Dendritic cell treated with granulocyte-macrophage colony-stimulating factor and Interleukin-4, amounts not matched to agents 40 ng/mL and 50 ng/mL, for 4 days (primary cell): ENCODE results near the gene OPRL1.

Experiments
- H3K27ac Mint-ChIP-seq: one replicate; pipeline ENCODE4 v1.8.0; 2022; ENCODE audit warnings: mild to moderate bottlenecking, mixed read lengths
- H3K27me3 Mint-ChIP-seq: one replicate; pipeline ENCODE4 v1.8.0; 2022; ENCODE audit warnings: mild to moderate bottlenecking, mixed read lengths
- H3K36me3 Mint-ChIP-seq: one replicate; pipeline ENCODE4 v1.8.0; 2022; ENCODE audit warnings: low read depth, mixed read lengths
- H3K4me1 Mint-ChIP-seq: one replicate; pipeline ENCODE4 v1.8.0; 2022; ENCODE audit warnings: low read depth, mixed read lengths
- H3K4me3 Mint-ChIP-seq: one replicate; pipeline ENCODE4 v1.8.0; 2022; ENCODE audit warnings: mild to moderate bottlenecking, moderate library complexity, mixed read lengths
- H3K9me3 Mint-ChIP-seq: one replicate; pipeline ENCODE4 v1.8.0; 2022; ENCODE audit warnings: mixed read lengths
- intact Hi-C: fragments of 100-400 bp; cut with micrococcal nuclease; formaldehyde crosslinking; loops from one replicate; pipeline ENCODE4 v1.15.0; 2022

Gene OPRL1

DNA sequence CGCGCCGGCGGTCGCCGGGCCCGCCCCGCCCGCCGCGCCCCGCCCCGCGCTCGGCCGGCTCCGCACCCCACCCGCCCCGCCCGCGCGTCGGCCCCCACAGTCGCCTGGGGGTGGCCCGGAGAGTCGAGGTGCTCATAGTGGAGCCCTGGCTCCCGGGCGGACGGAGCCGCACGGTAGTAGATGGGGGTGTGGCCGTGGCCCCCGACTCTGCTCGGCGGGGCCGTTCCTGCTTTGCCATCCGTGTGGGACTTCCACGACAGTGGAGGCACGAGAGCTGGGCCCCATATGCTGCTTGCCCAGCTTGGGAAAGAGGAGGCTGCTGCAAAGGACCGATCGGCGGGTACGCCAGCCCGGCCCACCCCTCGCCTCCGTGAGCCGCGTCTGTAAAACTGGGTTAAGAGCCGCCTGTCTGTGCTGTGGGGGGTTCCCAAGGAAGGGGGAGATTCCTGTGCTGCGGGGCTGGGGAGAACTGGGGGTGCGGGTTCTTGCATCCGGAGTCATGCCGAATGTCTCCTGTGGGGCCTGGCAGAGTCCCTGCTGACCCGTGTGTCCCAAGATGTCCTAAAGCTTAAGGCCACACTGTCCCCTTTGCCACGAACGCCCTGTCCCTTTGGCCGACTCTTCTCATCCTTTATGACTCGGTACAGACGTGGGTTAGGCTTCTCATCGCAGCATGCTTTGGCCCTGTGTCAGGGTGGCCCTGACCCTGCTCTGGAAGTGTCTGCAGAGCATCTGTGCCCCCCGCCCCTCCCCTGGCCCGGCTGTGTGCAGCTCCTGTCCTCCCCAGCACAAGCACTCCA is at the start of gene OPRL1:
Gene OPRL1 (plus strand): TSS at position 70 of the 800 bp plus-strand sequence. CDS start 12,639 bp downstream, outside the sequence.
- peaks cover 50% of the 10 kb centered on the region for H3K36me3 Mint-ChIP-seq
- peak within 1 kb of the TSS; percentile 92 for H3K27ac Mint-ChIP-seq
- intact Hi-C loops: no loop called here
- H3K4me3 Mint-ChIP-seq: peak within 1 kb of the TSS; percentile 98
- peaks cover 70% of the 10 kb centered on the region for H3K4me1 Mint-ChIP-seq
- H3K27me3 Mint-ChIP-seq: peaks cover 11% of the 10 kb centered on the region
- no peaks in the 10 kb centered on the region for H3K9me3 Mint-ChIP-seq

DNA sequence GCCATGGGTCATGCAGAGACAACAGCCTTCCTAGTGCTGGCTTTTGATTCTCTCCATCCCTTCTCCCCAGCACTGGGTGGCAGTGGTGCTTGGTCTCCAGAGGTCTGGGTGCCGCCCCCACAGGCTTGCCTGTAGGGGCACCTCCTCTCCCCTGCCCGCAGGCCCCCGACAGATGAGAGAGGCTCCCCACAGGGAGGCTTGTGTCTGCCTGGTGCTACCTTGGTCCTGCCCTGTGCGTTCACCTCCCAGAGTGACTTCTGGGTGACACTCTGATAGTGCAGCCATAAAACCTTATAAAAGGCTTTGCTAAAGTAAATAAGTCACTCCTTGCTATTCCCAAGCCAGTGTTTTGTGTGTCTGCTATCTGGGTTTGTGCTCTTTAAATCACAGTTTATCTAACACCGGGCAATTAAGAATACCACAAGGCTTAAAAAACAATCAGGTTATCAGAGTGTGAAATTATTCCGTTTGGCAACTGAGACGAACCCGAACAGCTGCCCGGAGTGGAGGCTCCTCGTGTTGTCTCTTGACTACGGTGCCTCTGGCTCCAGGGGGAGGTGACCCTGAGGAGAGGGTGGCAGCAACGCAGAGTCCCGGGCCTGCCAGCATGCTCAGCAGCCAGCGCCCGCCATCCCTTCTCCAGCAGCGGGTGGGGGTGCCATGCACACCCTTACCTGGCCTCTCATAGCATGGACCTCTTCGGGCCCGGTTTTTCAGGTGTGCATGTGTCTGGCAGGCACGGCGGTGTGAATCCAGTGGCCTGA is 49.3 kb upstream of the OPRL1 start:
- no peaks in the 10 kb centered on the region for H3K9me3 Mint-ChIP-seq
- intact Hi-C loops: no loop called here
- H3K36me3 Mint-ChIP-seq: peaks cover 99% of the 10 kb centered on the region
- no peak overlapping the region for H3K4me3 Mint-ChIP-seq
- no peaks in the 10 kb centered on the region for H3K4me1 Mint-ChIP-seq
- H3K27me3 Mint-ChIP-seq: no peaks in the 10 kb centered on the region
- H3K27ac Mint-ChIP-seq: no peak overlapping the region

DNA sequence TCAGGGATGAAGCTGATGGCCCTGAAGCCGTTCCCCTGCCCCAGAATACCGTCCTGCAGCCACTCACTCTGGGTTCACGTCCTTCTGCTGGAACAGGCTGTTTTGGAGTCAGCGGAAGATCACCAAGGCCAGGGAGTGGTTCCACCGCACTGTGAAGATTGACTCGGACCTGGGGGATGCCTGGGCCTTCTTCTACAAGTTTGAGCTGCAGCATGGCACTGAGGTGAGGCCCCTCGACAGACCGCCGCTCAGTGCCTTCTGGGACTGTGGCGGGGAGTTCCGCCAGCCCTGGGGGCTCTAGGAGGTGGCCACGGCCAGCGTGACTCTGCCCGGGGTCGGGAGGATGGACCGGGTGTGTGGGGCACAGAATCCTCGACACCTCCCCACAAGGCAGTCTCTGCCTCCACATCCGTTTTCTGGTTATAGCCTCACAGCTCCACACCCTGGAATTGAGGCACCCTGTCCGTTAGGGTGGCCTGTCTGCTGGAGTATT is 48.0 kb upstream of the OPRL1 start:
- Mint-ChIP-seq H3K9me3 (no peaks in the 10 kb centered on the region), H3K27me3 (peaks cover 12% of the 10 kb centered on the region), H3K4me3 (no peak overlapping the region), H3K27ac (no peak overlapping the region), H3K4me1 (no peaks in the 10 kb centered on the region), H3K36me3 (peaks cover 86% of the 10 kb centered on the region)
- intact Hi-C loops: no loop called here

DNA sequence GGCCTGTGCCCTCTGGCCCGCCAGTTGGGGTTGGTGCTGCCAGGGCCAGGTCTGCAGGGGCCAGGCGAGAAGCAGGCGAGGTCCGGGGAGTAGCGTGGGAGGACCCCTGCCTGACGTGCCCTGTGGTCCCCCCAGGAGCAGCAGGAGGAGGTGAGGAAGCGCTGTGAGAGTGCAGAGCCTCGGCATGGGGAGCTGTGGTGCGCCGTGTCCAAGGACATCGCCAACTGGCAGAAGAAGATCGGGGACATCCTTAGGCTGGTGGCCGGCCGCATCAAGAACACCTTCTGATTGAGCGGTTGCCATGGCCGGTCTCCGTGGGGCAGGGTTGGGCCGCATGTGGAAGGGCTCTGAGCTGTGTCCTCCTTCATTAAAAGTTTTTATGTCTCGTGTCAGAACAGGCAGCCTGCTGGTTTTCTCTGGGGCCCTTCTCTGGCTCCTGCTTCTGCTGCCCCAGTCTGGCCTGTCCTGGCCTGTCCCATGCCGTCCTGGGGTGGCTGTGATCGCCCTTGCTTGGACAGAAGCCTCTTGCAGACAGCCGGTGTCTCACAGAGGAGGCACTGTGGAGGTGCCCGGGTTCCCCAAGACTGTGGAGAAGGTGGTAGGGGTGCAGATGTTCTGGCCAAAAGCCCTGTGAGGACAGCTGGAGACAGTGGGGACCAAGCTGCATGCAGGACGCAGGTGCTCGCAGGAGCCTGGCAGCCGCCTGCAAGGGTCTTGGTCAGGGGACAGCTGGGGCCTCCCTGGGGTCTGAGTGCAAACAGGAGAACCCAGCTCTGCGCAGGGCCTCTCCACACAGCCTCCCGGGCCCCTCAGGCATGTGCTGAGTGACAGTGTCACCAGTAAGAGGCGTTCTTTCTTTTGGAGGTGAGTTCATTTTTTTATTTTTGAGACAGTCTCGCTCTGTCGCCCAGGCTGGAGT is 46.9 kb upstream of the OPRL1 start:
- no peaks in the 10 kb centered on the region for H3K9me3 Mint-ChIP-seq
- H3K4me1 Mint-ChIP-seq: no peaks in the 10 kb centered on the region
- intact Hi-C loops: no loop called here
- H3K36me3 Mint-ChIP-seq: peaks cover 75% of the 10 kb centered on the region
- no peak overlapping the region for H3K4me3 Mint-ChIP-seq
- H3K27ac Mint-ChIP-seq: no peak overlapping the region
- peaks cover 23% of the 10 kb centered on the region for H3K27me3 Mint-ChIP-seq

DNA sequence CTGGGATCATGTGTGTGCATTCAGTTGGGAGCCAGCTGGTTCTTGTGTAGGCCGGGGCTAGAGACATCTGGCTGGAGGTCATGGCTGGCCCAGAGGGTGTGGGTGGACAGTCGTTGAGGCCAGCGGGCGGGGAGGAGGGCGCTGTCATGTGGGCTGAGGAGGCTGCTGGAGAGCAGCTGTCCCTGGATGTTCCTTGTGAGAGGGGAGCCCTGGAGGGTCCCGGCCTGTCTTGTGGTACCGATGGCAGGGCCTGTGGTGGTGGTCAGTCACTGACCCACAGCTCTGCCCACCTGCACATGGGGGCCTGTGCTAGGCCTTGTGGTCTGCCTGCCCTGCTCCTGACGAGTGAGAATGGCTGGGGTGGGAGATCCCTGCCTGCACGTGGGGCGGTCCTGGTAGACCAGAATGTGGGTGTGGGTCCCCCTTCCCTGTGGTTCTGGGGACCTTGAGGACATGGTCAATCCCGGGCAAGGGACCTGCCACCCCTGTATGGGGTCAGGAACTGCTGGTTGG is 45.8 kb upstream of the OPRL1 start:
- peaks cover 64% of the 10 kb centered on the region for H3K36me3 Mint-ChIP-seq
- H3K27me3 Mint-ChIP-seq: peaks cover 32% of the 10 kb centered on the region
- H3K9me3 Mint-ChIP-seq: no peaks in the 10 kb centered on the region
- peaks cover 4% of the 10 kb centered on the region for H3K4me1 Mint-ChIP-seq
- intact Hi-C loops: no loop called here
- no peak overlapping the region for H3K4me3 Mint-ChIP-seq
- H3K27ac Mint-ChIP-seq: no peak overlapping the region

DNA sequence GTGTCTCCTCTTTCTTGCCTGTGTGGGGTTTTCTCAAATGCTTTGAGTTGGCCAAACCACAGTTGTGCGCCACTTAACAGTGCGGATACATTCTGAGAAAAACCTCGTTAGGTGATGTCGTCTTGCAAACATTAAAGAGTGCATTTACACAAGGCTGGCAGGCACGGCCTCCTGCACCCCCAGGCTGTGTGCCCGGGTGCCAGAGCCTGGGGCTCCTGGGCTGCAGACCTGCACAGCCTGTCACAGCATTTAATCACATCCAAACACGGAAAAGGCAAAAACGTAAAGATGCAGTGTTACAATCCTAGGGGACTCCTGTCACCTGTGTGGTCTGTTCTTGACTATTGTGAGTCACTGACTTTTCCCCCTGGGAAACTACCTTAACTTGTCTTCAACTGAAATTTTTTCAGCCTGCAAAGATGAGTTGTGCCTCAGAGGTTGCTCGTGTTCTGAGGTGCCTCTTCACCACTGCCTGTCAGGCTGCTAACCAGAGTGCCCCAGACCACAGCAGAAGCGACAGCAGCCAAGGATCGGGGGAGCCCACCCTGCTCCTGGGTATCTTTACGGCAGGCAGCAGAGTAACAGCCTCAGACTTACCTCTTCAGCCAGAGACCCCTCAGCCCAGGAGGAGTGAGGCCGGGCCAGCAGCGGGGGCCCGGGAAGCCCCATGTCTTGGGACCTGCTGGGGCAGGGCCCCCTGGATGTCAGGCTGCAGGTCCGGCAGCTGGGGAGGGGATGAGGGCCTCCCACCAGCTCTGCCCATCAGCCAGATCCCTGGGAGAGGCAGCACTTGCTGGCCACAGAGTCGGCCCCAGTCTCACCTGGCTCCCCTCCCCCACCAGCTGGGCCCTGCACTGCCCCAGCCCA is 44.6 kb upstream of the OPRL1 start:
- Mint-ChIP-seq H3K9me3 (no peaks in the 10 kb centered on the region), H3K4me1 (peaks cover 12% of the 10 kb centered on the region), H3K36me3 (peaks cover 51% of the 10 kb centered on the region), H3K4me3 (no peak overlapping the region), H3K27ac (no peak overlapping the region), H3K27me3 (peaks cover 44% of the 10 kb centered on the region)
- intact Hi-C loops: no loop called here

DNA sequence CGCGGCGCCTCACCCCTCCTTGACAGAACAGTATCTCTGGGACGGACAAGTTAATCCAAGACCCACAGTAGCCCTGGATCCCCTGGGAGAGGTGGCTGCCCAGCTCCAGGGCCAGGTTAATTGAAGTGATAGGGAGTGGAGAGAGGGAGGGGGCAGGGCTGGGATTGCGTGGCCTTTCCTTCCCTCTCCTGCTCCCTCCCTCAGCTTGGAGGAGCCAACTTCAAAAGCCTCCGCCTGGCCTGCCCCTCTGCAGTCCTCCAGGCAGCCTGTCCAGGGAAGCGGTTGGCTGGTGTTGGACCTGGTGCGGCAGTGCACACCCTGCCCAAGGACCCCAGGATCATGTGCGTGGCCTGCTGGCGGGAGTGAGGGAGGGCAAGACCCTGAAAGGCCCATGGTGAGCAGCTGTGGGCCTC is 43.9 kb upstream of the OPRL1 start, which contains the start of gene C20orf204:
Gene C20orf204 (plus strand): TSS at position 250 of the 413 bp plus-strand sequence. CDS start 142 bp downstream, at position 392.
- H3K4me1 Mint-ChIP-seq: peaks cover 12% of the 10 kb centered on the region
- H3K4me3 Mint-ChIP-seq: no peak within 1 kb of the TSS
- no peak within 1 kb of the TSS for H3K27ac Mint-ChIP-seq
- peaks cover 51% of the 10 kb centered on the region for H3K27me3 Mint-ChIP-seq
- no peaks in the 10 kb centered on the region for H3K9me3 Mint-ChIP-seq
- peaks cover 45% of the 10 kb centered on the region for H3K36me3 Mint-ChIP-seq
- intact Hi-C loops: no loop called here

DNA sequence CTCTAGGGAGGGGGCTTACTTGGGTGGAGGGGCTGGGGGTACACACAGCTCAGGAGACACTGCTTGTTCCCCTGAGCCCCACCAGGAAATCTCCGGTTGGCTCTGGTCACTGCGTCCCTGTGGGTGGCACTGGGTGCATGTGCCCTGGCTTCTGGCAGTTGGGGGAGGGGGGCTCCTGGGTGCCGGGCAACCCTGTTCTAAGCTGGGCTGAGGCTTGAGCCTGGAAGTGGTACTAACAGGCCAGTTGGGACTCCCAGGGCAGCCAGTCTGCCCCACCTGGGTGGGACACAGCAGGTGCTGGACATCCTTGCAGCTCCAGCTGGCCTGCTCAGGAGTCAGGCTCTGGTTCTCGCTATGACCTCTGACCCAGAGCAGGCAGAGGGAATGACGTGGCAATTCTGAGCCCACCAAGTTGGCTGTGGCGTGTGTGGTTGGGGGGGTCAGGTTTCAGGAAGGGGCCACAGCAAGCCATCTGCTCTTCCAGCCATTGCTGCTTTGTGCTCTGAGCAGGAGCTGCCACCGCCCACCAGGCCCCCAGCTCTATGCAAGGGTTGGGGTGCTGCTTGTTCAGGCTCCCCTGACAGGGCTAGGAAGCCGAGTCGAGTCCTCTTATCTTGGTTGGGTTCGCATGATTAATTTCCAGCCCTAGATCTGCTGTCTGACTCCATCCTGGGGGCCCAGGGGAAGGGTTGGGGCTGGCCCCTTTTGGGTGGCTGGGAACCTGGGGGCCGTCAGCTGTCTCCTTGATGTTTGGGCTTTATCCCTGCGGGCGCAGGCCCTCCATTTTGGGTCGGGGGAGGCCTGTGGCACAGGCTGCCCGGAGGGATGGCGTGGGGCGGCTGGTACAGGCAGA is 43.3 kb upstream of the OPRL1 start:
- Mint-ChIP-seq H3K4me3 (no peak overlapping the region), H3K9me3 (no peaks in the 10 kb centered on the region), H3K4me1 (peaks cover 12% of the 10 kb centered on the region), H3K36me3 (peaks cover 39% of the 10 kb centered on the region), H3K27ac (no peak overlapping the region), H3K27me3 (peaks cover 57% of the 10 kb centered on the region)
- intact Hi-C loops: no loop called here

DNA sequence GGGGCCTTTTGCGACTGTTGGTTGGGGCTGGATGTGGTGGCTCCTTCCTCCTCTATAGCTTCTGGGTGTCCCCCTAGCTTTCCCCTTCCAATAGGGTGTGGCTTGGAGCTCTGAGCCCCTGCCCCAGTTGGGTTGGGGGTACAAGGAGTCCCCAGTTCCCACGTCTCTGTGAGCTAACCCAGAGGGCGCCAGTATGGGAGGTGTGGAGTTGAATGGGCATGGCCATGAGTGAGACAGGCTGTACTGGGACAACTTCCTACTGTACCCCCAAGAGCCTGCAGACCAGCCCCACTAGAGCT is 42.7 kb upstream of the OPRL1 start:
- Mint-ChIP-seq H3K36me3 (peaks cover 33% of the 10 kb centered on the region), H3K4me1 (peaks cover 15% of the 10 kb centered on the region), H3K4me3 (no peak overlapping the region), H3K9me3 (no peaks in the 10 kb centered on the region), H3K27ac (no peak overlapping the region), H3K27me3 (peaks cover 63% of the 10 kb centered on the region)
- intact Hi-C loops: no loop called here

DNA sequence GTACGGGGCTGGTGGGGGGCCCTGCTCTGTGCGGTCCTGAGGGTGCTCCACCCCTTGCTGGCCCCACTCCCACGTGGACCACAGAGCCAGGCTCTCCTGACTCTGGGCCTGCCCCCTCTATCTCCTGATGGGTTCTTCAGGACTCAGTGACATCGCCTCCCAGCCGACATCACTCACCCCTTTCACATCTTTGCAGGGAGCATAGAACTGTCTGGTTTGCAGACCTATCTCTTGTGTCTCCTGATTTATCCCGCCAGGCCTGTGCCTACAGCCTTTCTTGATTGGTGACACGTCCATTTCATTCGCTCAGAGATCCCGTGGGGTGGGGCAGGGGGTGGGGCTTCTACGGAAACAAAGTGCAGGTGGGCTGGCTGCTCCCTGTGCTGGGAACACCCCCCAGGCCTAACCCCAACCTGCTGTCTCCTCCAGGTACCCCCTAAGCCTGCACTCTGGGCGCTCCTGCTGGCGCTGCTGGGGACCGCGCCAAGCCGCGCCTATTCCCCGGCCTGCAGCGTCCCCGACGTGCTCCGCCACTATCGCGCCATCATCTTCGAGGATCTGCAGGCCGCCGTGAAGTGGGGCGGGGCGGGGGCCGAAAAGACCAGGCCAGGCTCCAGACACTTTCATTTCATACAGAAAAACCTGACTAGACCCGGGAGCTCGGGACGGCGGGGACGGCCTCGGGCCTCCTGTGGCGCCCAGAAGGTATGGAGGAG is 42.2 kb upstream of the OPRL1 start:
- intact Hi-C loops: no loop called here
- peaks cover 17% of the 10 kb centered on the region for H3K4me1 Mint-ChIP-seq
- peaks cover 28% of the 10 kb centered on the region for H3K36me3 Mint-ChIP-seq
- H3K27ac Mint-ChIP-seq: no peak overlapping the region
- H3K4me3 Mint-ChIP-seq: no peak overlapping the region
- H3K27me3 Mint-ChIP-seq: peaks cover 64% of the 10 kb centered on the region
- H3K9me3 Mint-ChIP-seq: no peaks in the 10 kb centered on the region

DNA sequence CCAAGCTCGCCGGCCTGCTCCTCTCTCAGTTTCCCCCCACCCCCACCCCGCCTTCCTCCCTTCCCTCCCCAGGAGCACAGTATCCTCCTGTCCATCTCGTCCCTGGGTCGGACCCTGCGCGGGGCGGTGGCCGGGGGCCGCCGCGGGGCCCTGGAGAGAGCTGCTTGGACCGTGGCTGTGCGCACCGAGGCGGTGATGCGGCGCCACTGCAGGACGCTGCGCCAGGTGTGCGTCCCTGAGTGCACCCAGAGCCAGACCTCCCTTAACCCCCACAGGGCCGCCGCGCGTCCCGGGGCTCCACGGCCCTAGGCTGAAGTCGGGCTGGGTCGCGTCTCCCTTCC is 41.7 kb upstream of the OPRL1 start:
- intact Hi-C loops: no loop called here
- Mint-ChIP-seq H3K4me3 (no peak overlapping the region), H3K9me3 (no peaks in the 10 kb centered on the region), H3K4me1 (peaks cover 17% of the 10 kb centered on the region), H3K27me3 (peaks cover 68% of the 10 kb centered on the region), H3K27ac (no peak overlapping the region), H3K36me3 (peaks cover 22% of the 10 kb centered on the region)
